ENCODE results near the gene ANKAR. TPM values are rescaled to one million over a fixed set of nuclear protein-coding genes. Genes with fewer than 3 reads are reported as not detected.
A peak's percentile ranks its signal among the peaks of the same experiment; 100 is the strongest.

Gene ANKAR
- total and polyA plus RNA-seq, 3 donors from 2014 or later = 20.3 to 32.8 (median 22.1) TPM

DNA sequence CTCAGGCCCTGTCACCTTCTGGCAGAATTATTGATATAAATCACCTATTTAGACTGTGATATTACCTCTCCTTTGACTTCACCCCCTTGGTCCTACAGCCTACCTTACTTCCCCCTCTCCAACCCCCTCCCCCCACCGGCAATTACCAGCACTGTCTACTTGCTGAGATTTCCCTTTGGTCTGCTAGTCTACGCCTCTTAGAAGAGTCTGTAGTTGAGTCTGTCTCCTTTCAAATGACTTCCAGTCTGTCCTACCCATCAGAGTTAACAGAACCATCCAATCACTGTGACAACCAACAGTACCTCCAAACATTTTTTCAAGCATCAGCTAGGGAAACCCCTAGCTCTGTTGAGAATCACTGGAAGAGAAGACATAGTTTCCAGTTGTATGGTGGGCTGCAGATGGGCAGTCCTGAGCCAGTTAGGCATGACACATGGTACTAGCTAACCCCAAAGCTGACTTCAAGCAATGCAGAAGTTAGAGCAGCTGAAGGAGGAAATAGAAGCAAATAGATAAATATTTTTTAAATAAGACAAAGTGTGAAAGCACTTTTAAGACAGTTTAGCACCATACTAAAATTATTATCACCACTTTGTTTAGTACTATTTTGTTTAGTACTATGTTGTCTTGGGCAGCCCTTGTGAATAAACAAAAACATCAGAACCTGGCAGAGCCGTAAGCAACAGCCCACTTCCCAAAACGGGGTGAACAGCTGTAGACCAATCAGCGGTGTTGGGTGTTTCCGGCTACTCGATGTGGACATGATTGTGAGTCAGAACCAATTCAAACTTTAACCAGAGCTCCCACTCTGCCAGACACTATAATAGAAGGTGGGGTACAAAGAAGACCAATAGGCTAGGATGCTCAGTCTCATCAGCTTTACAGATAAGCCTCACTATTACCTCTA, 15.9 kb upstream of the ANKAR start:
- no peak for DNase-seq
- Histone ChIP-seq H3K36me3 (ENCODE audit: low read depth, missing control alignments) (no peaks in the 10 kb centered on the region), H3K4me1 (peaks cover 8% of the 10 kb centered on the region), H3K27ac (no peak overlapping the region), H3K9me3 (no peaks in the 10 kb centered on the region), H3K4me3 (no peak overlapping the region), H3K27me3 (no peaks in the 10 kb centered on the region)
- 72 to 77% methylated on average over 7 of the region's 7 CpGs for WGBS, 2 donors
- intact Hi-C loops (cut with DNase I; ENCODE audit: low total_unique reads) = no loop called here
- no peak for TF ChIP-seq POLR2A (IDR thresholded peaks at IDR 0.05)

GRCh38 chr2:189659734-189660133, 14.7 kb upstream of the ANKAR start:
- no peak for DNase-seq
- Histone ChIP-seq H3K4me1 (peaks cover 8% of the 10 kb centered on the region), H3K36me3 (ENCODE audit: low read depth, missing control alignments) (no peaks in the 10 kb centered on the region), H3K9me3 (no peaks in the 10 kb centered on the region), H3K4me3 (no peak overlapping the region), H3K27ac (no peak overlapping the region), H3K27me3 (no peaks in the 10 kb centered on the region)
- TF ChIP-seq, protein P1, sequence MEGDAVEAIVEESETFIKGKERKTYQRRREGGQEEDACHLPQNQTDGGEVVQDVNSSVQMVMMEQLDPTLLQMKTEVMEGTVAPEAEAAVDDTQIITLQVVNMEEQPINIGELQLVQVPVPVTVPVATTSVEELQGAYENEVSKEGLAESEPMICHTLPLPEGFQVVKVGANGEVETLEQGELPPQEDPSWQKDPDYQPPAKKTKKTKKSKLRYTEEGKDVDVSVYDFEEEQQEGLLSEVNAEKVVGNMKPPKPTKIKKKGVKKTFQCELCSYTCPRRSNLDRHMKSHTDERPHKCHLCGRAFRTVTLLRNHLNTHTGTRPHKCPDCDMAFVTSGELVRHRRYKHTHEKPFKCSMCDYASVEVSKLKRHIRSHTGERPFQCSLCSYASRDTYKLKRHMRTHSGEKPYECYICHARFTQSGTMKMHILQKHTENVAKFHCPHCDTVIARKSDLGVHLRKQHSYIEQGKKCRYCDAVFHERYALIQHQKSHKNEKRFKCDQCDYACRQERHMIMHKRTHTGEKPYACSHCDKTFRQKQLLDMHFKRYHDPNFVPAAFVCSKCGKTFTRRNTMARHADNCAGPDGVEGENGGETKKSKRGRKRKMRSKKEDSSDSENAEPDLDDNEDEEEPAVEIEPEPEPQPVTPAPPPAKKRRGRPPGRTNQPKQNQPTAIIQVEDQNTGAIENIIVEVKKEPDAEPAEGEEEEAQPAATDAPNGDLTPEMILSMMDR (IDR thresholded peaks at IDR 0.05) = no peak
- TF ChIP-seq POLR2A (IDR thresholded peaks at IDR 0.05) = no peak
- 60 to 65% methylated on average over 2 of the region's 2 CpGs for WGBS, 2 donors
- intact Hi-C loops (cut with DNase I; ENCODE audit: low total_unique reads) = no loop called here

GRCh38 chr2:189660803-189661147, 13.7 kb upstream of the ANKAR start:
- no peaks in the 10 kb centered on the region for H3K27me3 ChIP-seq
- H3K36me3 ChIP-seq (ENCODE audit: low read depth, missing control alignments) = no peaks in the 10 kb centered on the region
- no peak overlapping the region for H3K4me3 ChIP-seq
- WGBS, 2 donors = 6 to 7% methylated on average over 4 of the region's 4 CpGs
- intact Hi-C loops (cut with DNase I; ENCODE audit: low total_unique reads) = no loop called here
- no peak overlapping the region for H3K27ac ChIP-seq
- H3K4me1 ChIP-seq = peaks cover 8% of the 10 kb centered on the region
- no peak for DNase-seq
- H3K9me3 ChIP-seq = no peaks in the 10 kb centered on the region
- no peak for TF ChIP-seq POLR2A (IDR thresholded peaks at IDR 0.05)
- TF ChIP-seq, protein P1 (IDR thresholded peaks at IDR 0.05) = no peak

DNA sequence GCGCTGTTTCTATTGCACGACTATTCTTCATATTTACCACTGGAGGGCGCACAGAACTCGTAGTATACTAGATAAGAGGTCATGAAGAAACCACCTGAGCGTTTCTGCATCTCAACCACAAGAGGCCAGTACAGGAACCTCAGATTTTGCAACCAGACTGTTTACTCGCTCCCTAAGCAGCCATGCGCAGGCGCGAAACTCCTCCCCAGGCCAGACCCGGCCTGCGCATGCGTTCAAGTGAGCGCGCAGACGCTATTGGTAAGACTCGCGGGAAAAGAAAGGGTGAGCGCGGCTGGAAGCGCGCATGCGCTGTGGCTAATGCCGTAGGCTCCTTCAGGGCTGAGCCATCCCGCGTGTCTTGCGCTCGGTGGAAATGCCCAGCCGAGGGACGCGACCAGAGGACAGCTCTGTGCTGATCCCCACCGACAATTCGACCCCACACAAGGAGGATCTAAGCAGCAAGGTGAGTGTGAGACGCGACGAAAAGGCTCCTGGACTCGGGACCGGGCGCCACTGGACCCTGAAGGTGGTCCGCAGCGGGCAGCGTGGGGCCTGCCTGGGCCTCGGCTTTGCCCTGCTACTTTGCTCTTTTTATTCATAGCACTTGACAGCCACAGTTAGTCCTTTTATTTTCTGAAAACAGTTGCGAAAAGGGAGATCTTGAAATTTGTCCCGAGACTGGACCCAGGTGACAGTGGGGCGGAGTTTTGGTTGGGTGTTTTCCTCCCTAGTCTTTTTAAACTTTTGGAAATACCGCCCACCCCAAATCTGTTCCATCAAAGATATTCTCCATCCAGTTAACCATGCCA, 13.1 kb upstream of the ANKAR start, which contains the start of gene ASNSD1:
Gene ASNSD1 (plus strand): TSS at position 312 of the 809 bp plus-strand sequence. CDS start 4,674 bp downstream, outside the sequence.
- Histone ChIP-seq H3K4me1 (peaks cover 8% of the 10 kb centered on the region), H3K27me3 (no peaks in the 10 kb centered on the region), H3K9me3 (no peaks in the 10 kb centered on the region), H3K36me3 (ENCODE audit: low read depth, missing control alignments) (no peaks in the 10 kb centered on the region), H3K4me3 (peak within 1 kb of the TSS; percentile 71 to 75), H3K27ac (peak within 1 kb of the TSS; percentile 60 to 77)
- intact Hi-C loops (cut with DNase I; ENCODE audit: low total_unique reads) = no loop called here
- peak; percentile 98 for DNase-seq
- TF ChIP-seq POLR2A (IDR thresholded peaks at IDR 0.05) = no peak
- TF ChIP-seq, protein P1 (IDR thresholded peaks at IDR 0.05) = peak; percentile 95 to 99 (median 99)
- 0 to 1% methylated on average over 23 to 46 of the region's 46 CpGs for WGBS, 2 donors

DNA sequence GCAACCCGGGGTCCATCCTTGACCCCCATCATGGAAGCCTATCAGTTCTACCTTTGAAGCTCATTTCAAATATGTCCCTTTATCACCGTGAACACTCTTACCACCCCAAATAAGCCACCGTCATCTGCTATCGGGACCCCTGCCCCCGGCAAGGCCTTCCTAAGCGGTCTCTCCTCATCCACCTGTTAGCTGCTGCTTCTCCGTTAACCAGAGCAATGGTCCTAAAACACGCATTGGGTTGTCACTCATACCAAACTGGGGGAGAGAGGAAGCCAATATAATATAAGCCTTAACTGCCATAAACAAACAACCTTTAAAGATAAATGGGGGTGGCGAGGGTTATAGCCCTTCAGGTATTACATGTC, 12.5 kb upstream of the ANKAR start:
- WGBS, 2 donors = 5 to 7% methylated on average over 9 of the region's 9 CpGs
- peaks cover 8% of the 10 kb centered on the region for H3K4me1 ChIP-seq
- intact Hi-C loops (cut with DNase I; ENCODE audit: low total_unique reads) = no loop called here

More for the DNA sequence above, 12.5 kb upstream of the ANKAR start:
- no peaks in the 10 kb centered on the region for H3K36me3 ChIP-seq (ENCODE audit: low read depth, missing control alignments)
- no peak for DNase-seq
- no peaks in the 10 kb centered on the region for H3K27me3 ChIP-seq
- peak overlapping the region; percentile 71 to 75 for H3K4me3 ChIP-seq
- peak overlapping the region in 1 of 2 donors; percentile 77 for H3K27ac ChIP-seq
- no peak for TF ChIP-seq POLR2A (IDR thresholded peaks at IDR 0.05)
- TF ChIP-seq, protein P1 (IDR thresholded peaks at IDR 0.05) = no peak
- no peaks in the 10 kb centered on the region for H3K9me3 ChIP-seq

All from testis (tissue), 3 donors.